HEK293 (cell line): ENCODE measurements around the gene PPIA.

ENCODE experiments used
- EGR2 ChIP-seq: fragments of 450-650 bp; formaldehyde crosslinking; IDR thresholded peaks from 2 replicates; pipeline ENCODE4 v1.5.1; 2016; ENCODE audit warnings: low read depth, missing biosample characterization, missing genetic modification characterization
- HOXA7 ChIP-seq: sonication (generic); formaldehyde crosslinking; IDR thresholded peaks from 2 replicates; pipeline ENCODE4 v1.8.1; 2022; ENCODE audit warnings: missing genetic modification reagents, borderline replicate concordance
- KLF7 ChIP-seq: fragments of 450-650 bp; formaldehyde crosslinking; IDR thresholded peaks from 2 replicates; pipeline ENCODE4 v1.5.1; 2016; ENCODE audit warnings: missing biosample characterization, missing genetic modification characterization, borderline replicate concordance
- RBAK ChIP-seq: fragments of 450-650 bp; formaldehyde crosslinking; IDR thresholded peaks from 2 replicates; pipeline ENCODE4 v1.5.1; 2016; ENCODE audit warnings: missing biosample characterization, missing genetic modification characterization
- SETDB1 ChIP-seq: IDR thresholded peaks from one replicate; pipeline ENCODE4 v1.6.1; 2017; ENCODE audit warnings: mild to moderate bottlenecking, low read length, moderate library complexity, mixed read lengths; ENCODE audit not compliant: insufficient read length
- ZBTB17 ChIP-seq: fragments of 450-650 bp; formaldehyde crosslinking; IDR thresholded peaks from 2 replicates; pipeline ENCODE4 v1.5.1; 2016; ENCODE audit warnings: missing biosample characterization, missing genetic modification characterization
- ZBTB20 ChIP-seq: fragments of 450-650 bp; formaldehyde crosslinking; IDR thresholded peaks from 2 replicates; pipeline ENCODE4 v1.5.1; 2016; ENCODE audit warnings: missing biosample characterization, missing genetic modification characterization
- ZBTB26 ChIP-seq: fragments of 450-650 bp; formaldehyde crosslinking; optimal IDR thresholded peaks from 2 replicates; pipeline ENCODE3; 2016; ENCODE audit warnings: missing biosample characterization, mild to moderate bottlenecking, missing genetic modification characterization
- ZBTB7A ChIP-seq: fragments of 450-650 bp; formaldehyde crosslinking; IDR thresholded peaks from 2 replicates; pipeline ENCODE4 v1.5.1; 2016; ENCODE audit warnings: low read depth, missing biosample characterization, missing genetic modification characterization
- ZFP37 ChIP-seq: fragments of 450-650 bp; formaldehyde crosslinking; IDR thresholded peaks from 2 replicates; pipeline ENCODE4 v1.5.1; 2016; ENCODE audit warnings: missing biosample characterization, missing genetic modification characterization
- ZNF140 ChIP-seq: fragments of 450-650 bp; formaldehyde crosslinking; IDR thresholded peaks from 2 replicates; pipeline ENCODE4 v1.5.1; 2016; ENCODE audit warnings: missing biosample characterization, missing genetic modification characterization
- ZNF155 ChIP-seq: fragments of 450-650 bp; formaldehyde crosslinking; IDR thresholded peaks from 2 replicates; pipeline ENCODE4 v1.5.1; 2016; ENCODE audit warnings: missing biosample characterization, missing genetic modification characterization
- ZNF174 ChIP-seq: fragments of 450-650 bp; formaldehyde crosslinking; IDR thresholded peaks from 2 replicates; pipeline ENCODE4 v1.5.0; 2017; ENCODE audit warnings: missing biosample characterization, mild to moderate bottlenecking, missing genetic modification characterization
- ZNF175 ChIP-seq: fragments of 450-650 bp; formaldehyde crosslinking; IDR thresholded peaks from 2 replicates; pipeline ENCODE4 v1.5.1; 2016; ENCODE audit warnings: missing biosample characterization, missing genetic modification characterization
- ZNF223 ChIP-seq: fragments of 450-650 bp; formaldehyde crosslinking; IDR thresholded peaks from 2 replicates; pipeline ENCODE4 v1.5.1; 2016; ENCODE audit warnings: missing biosample characterization, missing genetic modification characterization
- ZNF266 ChIP-seq: fragments of 450-650 bp; formaldehyde crosslinking; IDR thresholded peaks from 2 replicates; pipeline ENCODE4 v1.5.1; 2016; ENCODE audit warnings: missing biosample characterization, missing genetic modification characterization, low read depth
- ZNF354C ChIP-seq: fragments of 450-650 bp; formaldehyde crosslinking; IDR thresholded peaks from 2 replicates; pipeline ENCODE4 v1.5.1; 2016; ENCODE audit warnings: missing biosample characterization, missing genetic modification characterization, low read depth, borderline replicate concordance
- ZNF37A ChIP-seq: fragments of 450-650 bp; IDR thresholded peaks from 2 replicates; pipeline ENCODE4 v1.5.1; 2018; ENCODE audit warnings: missing biosample characterization, missing genetic modification characterization
- ZNF514 ChIP-seq: fragments of 450-650 bp; formaldehyde crosslinking; IDR thresholded peaks from 2 replicates; pipeline ENCODE4 v1.5.1; 2016; ENCODE audit warnings: missing biosample characterization, missing genetic modification characterization
- ZNF560 ChIP-seq: fragments of 450-650 bp; formaldehyde crosslinking; IDR thresholded peaks from 2 replicates; pipeline ENCODE4 v1.5.1; 2017; ENCODE audit warnings: missing biosample characterization, missing genetic modification characterization, borderline replicate concordance
- ZNF596 ChIP-seq: fragments of 450-650 bp; IDR thresholded peaks from 2 replicates; pipeline ENCODE4 v1.5.0; 2018; ENCODE audit warnings: missing biosample characterization, mild to moderate bottlenecking, missing genetic modification characterization, moderate library complexity
- ZNF658 ChIP-seq: fragments of 450-650 bp; formaldehyde crosslinking; IDR thresholded peaks from 2 replicates; pipeline ENCODE4; 2016; ENCODE audit warnings: missing biosample characterization, missing genetic modification characterization
- ZNF776 ChIP-seq: fragments of 450-650 bp; formaldehyde crosslinking; IDR thresholded peaks from 2 replicates; pipeline ENCODE4 v1.5.0; 2017; ENCODE audit warnings: missing biosample characterization, missing genetic modification characterization, borderline replicate concordance
- ZNF777 ChIP-seq: fragments of 450-650 bp; formaldehyde crosslinking; IDR thresholded peaks from 2 replicates; pipeline ENCODE4 v1.5.1; 2017; ENCODE audit warnings: missing biosample characterization, missing genetic modification characterization, borderline replicate concordance
- ZSCAN4 ChIP-seq: fragments of 450-650 bp; formaldehyde crosslinking; IDR thresholded peaks from 2 replicates; pipeline ENCODE4 v1.5.1; 2017; ENCODE audit warnings: missing biosample characterization, missing genetic modification characterization
- TF ChIP-seq, protein P1 (sequence below): fragments of 450-650 bp; formaldehyde crosslinking; IDR thresholded peaks from 2 replicates; pipeline ENCODE4 v1.5.1; 2016; ENCODE audit warnings: missing biosample characterization, missing genetic modification characterization
- TF ChIP-seq, protein P2 (sequence below): fragments of 450-650 bp; formaldehyde crosslinking; IDR thresholded peaks from 2 replicates; pipeline ENCODE4 v1.5.1; 2016; ENCODE audit warnings: missing biosample characterization, missing genetic modification characterization, borderline replicate concordance
- TF ChIP-seq, protein P3 (sequence below): fragments of 450-650 bp; formaldehyde crosslinking; IDR thresholded peaks from 2 replicates; pipeline ENCODE4 v1.5.1; 2017; ENCODE audit warnings: missing biosample characterization, missing genetic modification characterization

Gene PPIA

GRCh38 chr7:44796034-44796503, 412 bp upstream of the PPIA start (continued):
- TF ChIP-seq, protein P1, sequence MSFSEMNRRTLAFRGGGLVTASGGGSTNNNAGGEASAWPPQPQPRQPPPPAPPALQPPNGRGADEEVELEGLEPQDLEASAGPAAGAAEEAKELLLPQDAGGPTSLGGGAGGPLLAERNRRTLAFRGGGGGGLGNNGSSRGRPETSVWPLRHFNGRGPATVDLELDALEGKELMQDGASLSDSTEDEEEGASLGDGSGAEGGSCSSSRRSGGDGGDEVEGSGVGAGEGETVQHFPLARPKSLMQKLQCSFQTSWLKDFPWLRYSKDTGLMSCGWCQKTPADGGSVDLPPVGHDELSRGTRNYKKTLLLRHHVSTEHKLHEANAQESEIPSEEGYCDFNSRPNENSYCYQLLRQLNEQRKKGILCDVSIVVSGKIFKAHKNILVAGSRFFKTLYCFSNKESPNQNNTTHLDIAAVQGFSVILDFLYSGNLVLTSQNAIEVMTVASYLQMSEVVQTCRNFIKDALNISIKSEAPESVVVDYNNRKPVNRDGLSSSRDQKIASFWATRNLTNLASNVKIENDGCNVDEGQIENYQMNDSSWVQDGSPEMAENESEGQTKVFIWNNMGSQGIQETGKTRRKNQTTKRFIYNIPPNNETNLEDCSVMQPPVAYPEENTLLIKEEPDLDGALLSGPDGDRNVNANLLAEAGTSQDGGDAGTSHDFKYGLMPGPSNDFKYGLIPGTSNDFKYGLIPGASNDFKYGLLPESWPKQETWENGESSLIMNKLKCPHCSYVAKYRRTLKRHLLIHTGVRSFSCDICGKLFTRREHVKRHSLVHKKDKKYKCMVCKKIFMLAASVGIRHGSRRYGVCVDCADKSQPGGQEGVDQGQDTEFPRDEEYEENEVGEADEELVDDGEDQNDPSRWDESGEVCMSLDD (tag by site-specific recombination), result peak; percentile 91
- TF ChIP-seq ZNF223, result no peak
- no peak for TF ChIP-seq ZNF776
- TF ChIP-seq EGR2 (tag by site-specific recombination), result peak; percentile 41; the same call in 1 of the 2 replicates
- no peak for TF ChIP-seq ZNF140
- TF ChIP-seq ZNF658 (tag by site-specific recombination), result no peak
- 0 out of 2 replicates have a peak, but pooled peaks have one; percentile 44 for TF ChIP-seq ZBTB7A (tag by site-specific recombination)
- TF ChIP-seq ZBTB26 (tag by site-specific recombination), result peak; percentile 99
- TF ChIP-seq ZNF266 (tag by site-specific recombination), result no peak
- TF ChIP-seq, protein P2, sequence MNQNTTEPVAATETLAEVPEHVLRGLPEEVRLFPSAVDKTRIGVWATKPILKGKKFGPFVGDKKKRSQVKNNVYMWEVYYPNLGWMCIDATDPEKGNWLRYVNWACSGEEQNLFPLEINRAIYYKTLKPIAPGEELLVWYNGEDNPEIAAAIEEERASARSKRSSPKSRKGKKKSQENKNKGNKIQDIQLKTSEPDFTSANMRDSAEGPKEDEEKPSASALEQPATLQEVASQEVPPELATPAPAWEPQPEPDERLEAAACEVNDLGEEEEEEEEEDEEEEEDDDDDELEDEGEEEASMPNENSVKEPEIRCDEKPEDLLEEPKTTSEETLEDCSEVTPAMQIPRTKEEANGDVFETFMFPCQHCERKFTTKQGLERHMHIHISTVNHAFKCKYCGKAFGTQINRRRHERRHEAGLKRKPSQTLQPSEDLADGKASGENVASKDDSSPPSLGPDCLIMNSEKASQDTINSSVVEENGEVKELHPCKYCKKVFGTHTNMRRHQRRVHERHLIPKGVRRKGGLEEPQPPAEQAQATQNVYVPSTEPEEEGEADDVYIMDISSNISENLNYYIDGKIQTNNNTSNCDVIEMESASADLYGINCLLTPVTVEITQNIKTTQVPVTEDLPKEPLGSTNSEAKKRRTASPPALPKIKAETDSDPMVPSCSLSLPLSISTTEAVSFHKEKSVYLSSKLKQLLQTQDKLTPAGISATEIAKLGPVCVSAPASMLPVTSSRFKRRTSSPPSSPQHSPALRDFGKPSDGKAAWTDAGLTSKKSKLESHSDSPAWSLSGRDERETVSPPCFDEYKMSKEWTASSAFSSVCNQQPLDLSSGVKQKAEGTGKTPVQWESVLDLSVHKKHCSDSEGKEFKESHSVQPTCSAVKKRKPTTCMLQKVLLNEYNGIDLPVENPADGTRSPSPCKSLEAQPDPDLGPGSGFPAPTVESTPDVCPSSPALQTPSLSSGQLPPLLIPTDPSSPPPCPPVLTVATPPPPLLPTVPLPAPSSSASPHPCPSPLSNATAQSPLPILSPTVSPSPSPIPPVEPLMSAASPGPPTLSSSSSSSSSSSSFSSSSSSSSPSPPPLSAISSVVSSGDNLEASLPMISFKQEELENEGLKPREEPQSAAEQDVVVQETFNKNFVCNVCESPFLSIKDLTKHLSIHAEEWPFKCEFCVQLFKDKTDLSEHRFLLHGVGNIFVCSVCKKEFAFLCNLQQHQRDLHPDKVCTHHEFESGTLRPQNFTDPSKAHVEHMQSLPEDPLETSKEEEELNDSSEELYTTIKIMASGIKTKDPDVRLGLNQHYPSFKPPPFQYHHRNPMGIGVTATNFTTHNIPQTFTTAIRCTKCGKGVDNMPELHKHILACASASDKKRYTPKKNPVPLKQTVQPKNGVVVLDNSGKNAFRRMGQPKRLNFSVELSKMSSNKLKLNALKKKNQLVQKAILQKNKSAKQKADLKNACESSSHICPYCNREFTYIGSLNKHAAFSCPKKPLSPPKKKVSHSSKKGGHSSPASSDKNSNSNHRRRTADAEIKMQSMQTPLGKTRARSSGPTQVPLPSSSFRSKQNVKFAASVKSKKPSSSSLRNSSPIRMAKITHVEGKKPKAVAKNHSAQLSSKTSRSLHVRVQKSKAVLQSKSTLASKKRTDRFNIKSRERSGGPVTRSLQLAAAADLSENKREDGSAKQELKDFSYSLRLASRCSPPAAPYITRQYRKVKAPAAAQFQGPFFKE, result peak; percentile 80; the same call in 1 of the 2 replicates
- TF ChIP-seq, protein P3, sequence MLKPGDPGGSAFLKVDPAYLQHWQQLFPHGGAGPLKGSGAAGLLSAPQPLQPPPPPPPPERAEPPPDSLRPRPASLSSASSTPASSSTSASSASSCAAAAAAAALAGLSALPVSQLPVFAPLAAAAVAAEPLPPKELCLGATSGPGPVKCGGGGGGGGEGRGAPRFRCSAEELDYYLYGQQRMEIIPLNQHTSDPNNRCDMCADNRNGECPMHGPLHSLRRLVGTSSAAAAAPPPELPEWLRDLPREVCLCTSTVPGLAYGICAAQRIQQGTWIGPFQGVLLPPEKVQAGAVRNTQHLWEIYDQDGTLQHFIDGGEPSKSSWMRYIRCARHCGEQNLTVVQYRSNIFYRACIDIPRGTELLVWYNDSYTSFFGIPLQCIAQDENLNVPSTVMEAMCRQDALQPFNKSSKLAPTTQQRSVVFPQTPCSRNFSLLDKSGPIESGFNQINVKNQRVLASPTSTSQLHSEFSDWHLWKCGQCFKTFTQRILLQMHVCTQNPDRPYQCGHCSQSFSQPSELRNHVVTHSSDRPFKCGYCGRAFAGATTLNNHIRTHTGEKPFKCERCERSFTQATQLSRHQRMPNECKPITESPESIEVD (tag by site-specific recombination), result no peak
- no peak for TF ChIP-seq ZNF354C
- TF ChIP-seq ZNF777 (tag by site-specific recombination), result no peak
- TF ChIP-seq KLF7 (tag by site-specific recombination), result peak; percentile 71; the same call in 1 of the 2 replicates
- TF ChIP-seq ZNF175, result no peak
- TF ChIP-seq HOXA7, result no peak
- TF ChIP-seq ZNF514 (tag by site-specific recombination), result no peak
- no peak for TF ChIP-seq RBAK
- TF ChIP-seq ZNF560, result no peak
- TF ChIP-seq SETDB1, result no peak
- TF ChIP-seq ZFP37, result peak; percentile 62
- TF ChIP-seq ZNF174, result no peak
- 0 out of 2 replicates have a peak, but pooled peaks have one; percentile 10 for TF ChIP-seq ZNF596 (tag by site-specific recombination)
- TF ChIP-seq ZSCAN4, result no peak
- TF ChIP-seq ZBTB20 (tag by site-specific recombination), result no peak; the same call in 1 of the 2 replicates
- TF ChIP-seq ZBTB17 (tag by site-specific recombination), result peak; percentile 70
- TF ChIP-seq ZNF155, result no peak
- TF ChIP-seq ZNF37A, result no peak
